Memory B cell (primary cell): ENCODE data around the gene EXOC8.
"Not testable (repeated sequence)": the region's sequence is repeated elsewhere in the genome, so short reads cannot be mapped to it uniquely, and the experiment has no call there.

ENCODE experiments used
- ATAC-seq: fragments of 150-1000 bp; cut with Tn5 transposase; 2 replicates; pipeline ENCODE4 v1.10.0; 2021; ENCODE audit warnings: low read depth, mild to moderate bottlenecking, moderate library complexity
- DNase-seq, 2 donors: peaks; one replicate each; pipeline ENCODE4 v3.0.0; 2022; ENCODE audit warnings: low spot score in 2 of 2
- H3K27ac Mint-ChIP-seq: one replicate; pipeline ENCODE4 v1.8.0; 2022; ENCODE audit warnings: mild to moderate bottlenecking, moderate library complexity, mixed read lengths
- H3K27me3 Mint-ChIP-seq: one replicate; pipeline ENCODE4 v1.8.0; 2022; ENCODE audit warnings: mixed read lengths
- H3K36me3 Mint-ChIP-seq: one replicate; pipeline ENCODE4 v1.8.0; 2022; ENCODE audit warnings: mild to moderate bottlenecking, mixed read lengths
- H3K4me1 Mint-ChIP-seq: one replicate; pipeline ENCODE4 v1.8.0; 2022; ENCODE audit warnings: mixed read lengths
- H3K4me3 Mint-ChIP-seq: one replicate; pipeline ENCODE4 v1.8.0; 2022; ENCODE audit warnings: mild to moderate bottlenecking, moderate library complexity, mixed read lengths
- H3K9me3 Mint-ChIP-seq: one replicate; pipeline ENCODE4 v1.8.0; 2022; ENCODE audit warnings: mixed read lengths

EXOC8 gene

DNA sequence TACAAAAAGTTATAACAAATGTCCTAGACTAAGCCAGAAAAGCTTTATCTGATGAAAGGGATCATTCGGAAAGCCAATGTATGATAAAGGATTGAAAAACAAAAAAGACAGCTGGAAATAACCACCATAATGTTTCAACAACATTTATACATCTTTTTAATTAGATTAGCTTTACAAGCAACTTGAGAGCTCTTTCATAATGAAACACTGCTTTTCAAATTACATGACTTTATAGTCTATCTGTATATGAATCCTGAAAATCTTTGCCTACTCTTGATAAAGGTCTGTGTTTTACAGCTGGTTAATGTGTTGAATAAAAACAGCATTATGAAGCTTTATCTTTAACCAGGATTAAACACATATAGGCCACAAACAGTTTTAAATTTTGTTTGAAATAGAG lies 26.0 kb upstream of the EXOC8 start:
- H3K27ac Mint-ChIP-seq = no peak overlapping the region
- ATAC-seq = no peak

DNA sequence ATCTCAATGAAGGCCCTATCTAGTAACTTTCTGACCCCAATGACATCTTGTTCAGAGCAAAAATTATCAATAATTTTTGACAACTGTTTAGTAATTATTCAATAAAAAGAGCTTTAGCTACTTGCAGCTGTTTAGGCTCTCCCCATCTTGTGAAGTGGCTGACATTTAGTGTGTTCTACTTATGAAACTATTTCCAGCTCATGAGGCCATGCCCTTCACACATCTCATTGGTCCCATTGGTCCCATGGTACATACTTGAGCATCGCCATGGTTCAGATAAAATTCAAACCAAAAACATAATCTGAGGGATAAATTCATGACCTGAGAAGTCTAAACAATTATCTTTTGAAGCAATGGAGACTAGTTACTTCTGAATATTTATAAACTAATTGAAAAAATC lies 24.7 kb upstream of the EXOC8 start:
- Mint-ChIP-seq H3K9me3 (no peaks in the 10 kb centered on the region), H3K27me3 (no peaks in the 10 kb centered on the region), H3K36me3 (peaks cover 15% of the 10 kb centered on the region), H3K4me3 (no peak overlapping the region), H3K27ac (peak overlapping the region; percentile 65), H3K4me1 (peaks cover 7% of the 10 kb centered on the region)
- ATAC-seq = no peak
- DNase-seq = no peak

More for the DNA sequence above, 26.0 kb upstream of the EXOC8 start:
- DNase-seq = no peak
- H3K4me1 Mint-ChIP-seq = peaks cover 2% of the 10 kb centered on the region
- peaks cover 20% of the 10 kb centered on the region for H3K36me3 Mint-ChIP-seq
- no peaks in the 10 kb centered on the region for H3K9me3 Mint-ChIP-seq
- H3K27me3 Mint-ChIP-seq = no peaks in the 10 kb centered on the region
- H3K4me3 Mint-ChIP-seq = no peak overlapping the region

DNA sequence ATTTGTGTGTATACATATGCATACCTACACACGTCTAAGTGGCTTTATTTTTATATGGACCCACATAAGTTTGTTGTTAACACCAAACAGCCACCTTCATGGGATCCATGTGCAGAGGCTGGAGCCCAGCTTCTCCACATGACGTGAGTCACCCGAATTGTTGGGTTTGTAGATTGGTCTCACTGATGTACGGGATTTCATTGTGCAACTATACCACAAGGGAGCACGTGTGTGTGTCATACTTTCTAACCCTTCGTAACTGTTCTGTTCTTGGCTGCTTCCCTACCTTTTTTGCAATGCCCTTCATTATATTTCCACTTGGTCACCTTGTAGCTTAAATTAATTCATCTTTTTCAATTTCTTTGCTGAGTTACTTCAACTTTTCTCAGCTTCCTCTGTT lies 21.5 kb upstream of the EXOC8 start:
- peaks cover 5% of the 10 kb centered on the region for H3K4me1 Mint-ChIP-seq
- DNase-seq (no peak), ATAC-seq (no peak)
- H3K27me3 Mint-ChIP-seq = no peaks in the 10 kb centered on the region
- H3K4me3 Mint-ChIP-seq = no peak overlapping the region
- peak overlapping the region; percentile 50 for H3K27ac Mint-ChIP-seq
- no peaks in the 10 kb centered on the region for H3K9me3 Mint-ChIP-seq
- H3K36me3 Mint-ChIP-seq = peaks cover 9% of the 10 kb centered on the region

DNA sequence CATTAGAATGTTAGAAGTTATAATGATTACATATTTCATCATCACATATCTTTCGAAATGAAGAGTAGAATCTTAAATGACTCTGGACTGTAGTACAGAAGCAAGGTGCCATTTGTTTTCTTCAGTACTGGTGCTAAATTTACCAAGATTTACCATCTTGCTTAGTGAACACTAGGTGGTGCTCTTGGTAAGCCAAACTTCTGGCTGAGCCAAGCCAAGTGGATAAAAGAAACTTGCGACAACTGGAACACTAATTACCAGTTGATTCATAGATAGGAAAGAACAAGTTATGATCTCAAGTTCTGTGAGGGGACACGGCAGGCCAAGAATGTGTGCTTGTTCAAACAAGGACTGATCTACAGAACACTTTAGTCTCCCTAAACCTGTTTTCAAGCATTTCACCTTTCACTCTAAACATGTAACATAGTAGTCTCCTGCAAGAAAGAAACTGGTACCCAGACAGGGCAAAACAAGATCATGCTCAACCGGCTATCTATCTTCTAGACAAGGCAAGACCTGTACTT lies 20.2 kb upstream of the EXOC8 start:
- H3K4me1 Mint-ChIP-seq = peaks cover 5% of the 10 kb centered on the region
- peak; percentile 87 for ATAC-seq
- H3K36me3 Mint-ChIP-seq = peaks cover 10% of the 10 kb centered on the region
- peak; percentile 13 to 40 for DNase-seq
- no peaks in the 10 kb centered on the region for H3K9me3 Mint-ChIP-seq
- H3K4me3 Mint-ChIP-seq = no peak overlapping the region
- no peak overlapping the region for H3K27ac Mint-ChIP-seq
- no peaks in the 10 kb centered on the region for H3K27me3 Mint-ChIP-seq

DNA sequence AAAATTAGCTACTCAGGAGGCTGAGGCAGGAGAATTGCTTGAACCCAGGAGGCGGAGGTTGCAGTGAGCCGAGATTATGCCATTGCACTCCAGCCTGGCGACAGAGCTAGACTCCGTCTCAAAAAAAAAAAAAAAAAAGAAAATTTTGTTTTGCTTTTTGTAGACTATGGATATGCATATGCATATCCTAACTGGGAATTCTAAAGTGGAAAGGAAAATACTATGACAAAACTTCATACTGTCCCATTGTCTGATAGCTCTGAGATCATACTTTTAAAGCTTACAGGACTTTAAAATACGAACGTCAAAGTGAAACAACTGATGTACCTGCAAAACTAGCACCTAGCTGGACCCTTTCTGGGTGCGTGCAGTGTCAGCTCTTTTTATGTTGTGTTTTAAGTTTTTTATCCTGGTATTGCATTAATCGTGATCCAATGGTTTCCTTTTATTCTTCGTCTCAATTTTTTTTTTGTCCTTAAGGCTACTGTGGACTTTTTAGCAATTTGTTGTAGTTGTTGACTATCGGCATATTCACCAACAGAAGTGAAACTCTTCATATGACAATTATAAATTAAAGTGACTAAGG lies 19.6 kb upstream of the EXOC8 start:
- Mint-ChIP-seq H3K36me3 (peaks cover 12% of the 10 kb centered on the region), H3K27me3 (no peaks in the 10 kb centered on the region), H3K9me3 (no peaks in the 10 kb centered on the region), H3K4me3 (no peak overlapping the region), H3K27ac (no peak overlapping the region), H3K4me1 (peaks cover 5% of the 10 kb centered on the region)
- ATAC-seq (no peak), DNase-seq (no peak)

DNA sequence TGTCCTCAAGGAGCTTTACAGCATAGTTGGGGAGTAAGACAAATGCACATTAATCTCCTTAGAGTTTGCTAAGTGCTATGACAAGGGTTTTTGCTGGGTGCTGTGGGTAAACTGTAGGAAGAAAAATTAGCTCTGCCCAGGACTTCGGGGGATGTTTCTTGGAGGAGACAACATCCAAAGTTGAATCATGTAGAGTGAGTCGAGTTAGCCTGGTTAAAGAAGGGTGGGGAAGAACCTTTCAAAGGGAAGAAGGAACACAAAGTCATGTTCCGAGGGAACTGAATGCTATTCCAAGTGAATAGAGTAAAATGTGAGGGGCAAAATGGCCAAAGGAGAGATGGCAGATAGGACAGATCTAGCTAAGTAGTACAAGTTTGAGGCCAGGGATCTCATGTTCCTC lies 17.5 kb upstream of the EXOC8 start:
- no peak for ATAC-seq
- no peak overlapping the region for H3K27ac Mint-ChIP-seq
- no peaks in the 10 kb centered on the region for H3K27me3 Mint-ChIP-seq
- H3K36me3 Mint-ChIP-seq = peaks cover 11% of the 10 kb centered on the region
- H3K4me1 Mint-ChIP-seq = peaks cover 5% of the 10 kb centered on the region
- H3K4me3 Mint-ChIP-seq = no peak overlapping the region
- DNase-seq = no peak
- no peaks in the 10 kb centered on the region for H3K9me3 Mint-ChIP-seq

DNA sequence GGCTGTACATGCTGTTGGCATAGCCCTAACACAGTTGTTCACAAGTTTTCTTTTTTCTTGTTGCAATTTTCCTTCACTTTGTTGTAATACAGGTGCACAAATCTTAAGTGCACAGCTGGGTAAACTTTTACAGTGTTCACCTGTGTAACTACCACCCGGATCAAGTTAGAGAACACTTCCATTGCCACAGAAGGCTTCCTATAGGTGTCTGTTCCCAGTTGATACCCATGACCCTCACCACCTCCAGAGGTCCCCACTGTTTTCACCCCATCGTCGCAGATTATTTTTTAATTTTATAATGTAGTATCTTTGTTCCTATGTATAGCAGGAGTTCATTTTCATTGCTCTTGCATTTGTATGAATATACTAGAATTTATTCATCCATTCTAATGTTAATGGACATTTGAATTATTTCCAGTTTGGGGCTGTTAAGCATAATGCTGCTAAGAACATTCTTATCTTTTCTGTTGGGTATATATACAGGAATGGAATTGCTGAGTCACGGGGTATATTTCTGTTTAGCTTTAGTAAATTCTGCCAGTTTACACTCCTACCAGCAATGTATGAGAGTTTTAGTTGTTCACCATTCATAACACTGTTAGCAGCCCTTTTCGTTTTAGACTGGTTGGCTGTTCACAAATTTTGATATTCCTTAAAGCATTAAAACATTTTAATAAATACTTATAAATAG lies 16.8 kb upstream of the EXOC8 start:
- ATAC-seq = no peak
- H3K36me3 Mint-ChIP-seq = peaks cover 11% of the 10 kb centered on the region
- H3K4me3 Mint-ChIP-seq = no peak overlapping the region

DNA sequence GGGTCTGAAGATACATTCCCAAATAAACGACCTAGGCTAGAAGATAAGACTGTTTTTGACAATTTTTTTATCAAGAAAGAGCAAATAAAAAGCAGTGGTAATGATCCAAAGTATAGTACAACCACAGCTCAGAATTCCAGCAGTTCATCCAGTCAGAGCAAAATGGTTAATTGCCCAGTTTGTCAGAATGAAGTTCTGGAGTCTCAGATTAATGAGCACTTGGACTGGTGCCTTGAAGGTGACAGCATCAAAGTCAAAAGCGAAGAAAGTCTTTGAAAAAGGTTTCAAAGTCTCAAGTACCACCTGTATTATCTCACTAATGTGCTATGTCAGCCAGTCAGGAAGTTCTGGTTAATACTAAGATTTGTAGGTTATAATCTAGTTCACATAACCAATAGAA lies 15.4 kb upstream of the EXOC8 start:
- DNase-seq = no peak
- Mint-ChIP-seq H3K9me3 (no peaks in the 10 kb centered on the region), H3K4me1 (peaks cover 5% of the 10 kb centered on the region), H3K27ac (no peak overlapping the region), H3K27me3 (no peaks in the 10 kb centered on the region), H3K36me3 (peaks cover 15% of the 10 kb centered on the region), H3K4me3 (no peak overlapping the region)
- ATAC-seq = no peak

More for the DNA sequence above, 16.8 kb upstream of the EXOC8 start:
- Mint-ChIP-seq H3K9me3 (no peaks in the 10 kb centered on the region), H3K27me3 (no peaks in the 10 kb centered on the region), H3K27ac (no peak overlapping the region), H3K4me1 (peaks cover 5% of the 10 kb centered on the region)
- DNase-seq = no peak

DNA sequence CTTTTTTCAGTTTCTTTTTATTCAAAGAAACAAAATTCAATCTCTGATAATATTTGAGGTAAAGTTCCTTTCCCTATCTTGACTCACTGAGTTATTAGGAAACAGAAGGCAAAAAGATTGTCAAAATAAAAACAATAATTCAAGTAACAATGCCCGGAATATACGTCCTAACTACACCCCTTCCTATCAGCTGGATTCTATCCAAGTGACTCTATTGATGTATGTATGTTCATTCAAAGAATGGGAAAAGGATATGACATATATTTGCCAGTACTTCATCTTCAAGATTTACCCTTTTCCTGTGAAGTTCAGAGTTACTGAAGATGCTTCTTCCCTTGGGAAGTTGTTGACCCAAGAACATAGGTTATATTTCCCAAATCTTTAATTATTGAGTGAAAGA lies 14.2 kb upstream of the EXOC8 start:
- peaks cover 17% of the 10 kb centered on the region for H3K36me3 Mint-ChIP-seq
- H3K4me3 Mint-ChIP-seq = no peak overlapping the region
- ATAC-seq = no peak

DNA sequence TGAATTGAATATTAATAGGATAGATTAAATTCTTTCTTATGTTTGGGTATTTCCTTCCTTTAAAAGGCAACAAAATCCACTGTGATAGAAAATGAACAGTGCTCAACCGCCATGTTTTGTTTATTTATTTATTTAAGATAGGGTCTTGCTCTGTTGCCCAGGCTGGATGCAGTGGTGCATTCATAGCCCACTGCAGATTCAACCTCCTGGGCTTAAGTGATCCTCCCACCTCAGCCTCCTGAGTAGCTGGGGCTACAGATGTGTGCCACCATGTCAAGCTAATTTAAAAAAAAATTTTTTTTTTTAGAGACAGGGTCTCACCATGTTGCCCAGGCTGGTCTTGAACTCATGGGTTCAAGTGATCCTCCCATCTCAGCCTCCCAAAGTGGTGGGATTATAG lies 11.2 kb upstream of the EXOC8 start:
- not testable (repeated sequence) for ATAC-seq, DNase-seq, H3K27ac Mint-ChIP-seq, H3K27me3 Mint-ChIP-seq, H3K4me1 Mint-ChIP-seq, H3K4me3 Mint-ChIP-seq, H3K9me3 Mint-ChIP-seq
- H3K36me3 Mint-ChIP-seq = peaks cover 25% of the 10 kb centered on the region

More for the DNA sequence above, 14.2 kb upstream of the EXOC8 start:
- Mint-ChIP-seq H3K27me3 (no peaks in the 10 kb centered on the region), H3K27ac (no peak overlapping the region), H3K4me1 (no peaks in the 10 kb centered on the region), H3K9me3 (no peaks in the 10 kb centered on the region)
- no peak for DNase-seq

DNA sequence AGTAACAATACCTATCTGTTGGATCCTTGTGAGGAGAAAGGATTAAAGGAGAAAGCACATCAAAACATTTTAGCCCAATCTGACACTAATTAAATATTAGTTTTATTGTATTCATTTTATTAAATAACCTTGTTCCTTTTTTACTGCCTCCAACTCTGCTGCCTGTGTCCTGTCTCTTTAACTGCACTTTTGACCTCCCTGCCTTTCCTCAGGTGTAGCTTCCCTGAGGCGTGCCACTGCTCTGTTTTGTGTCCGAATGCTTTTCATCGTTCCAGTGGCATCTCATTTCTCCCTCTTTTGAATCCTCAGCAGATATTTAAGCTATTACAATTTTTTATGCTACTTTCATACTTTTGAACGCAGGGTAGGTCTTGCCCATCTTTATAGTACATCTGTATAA lies 10.8 kb upstream of the EXOC8 start:
- no peak for DNase-seq
- Mint-ChIP-seq H3K27ac (no peak overlapping the region), H3K4me1 (peaks cover 2% of the 10 kb centered on the region), H3K4me3 (no peak overlapping the region), H3K9me3 (no peaks in the 10 kb centered on the region), H3K27me3 (no peaks in the 10 kb centered on the region), H3K36me3 (peaks cover 27% of the 10 kb centered on the region)
- no peak for ATAC-seq

DNA sequence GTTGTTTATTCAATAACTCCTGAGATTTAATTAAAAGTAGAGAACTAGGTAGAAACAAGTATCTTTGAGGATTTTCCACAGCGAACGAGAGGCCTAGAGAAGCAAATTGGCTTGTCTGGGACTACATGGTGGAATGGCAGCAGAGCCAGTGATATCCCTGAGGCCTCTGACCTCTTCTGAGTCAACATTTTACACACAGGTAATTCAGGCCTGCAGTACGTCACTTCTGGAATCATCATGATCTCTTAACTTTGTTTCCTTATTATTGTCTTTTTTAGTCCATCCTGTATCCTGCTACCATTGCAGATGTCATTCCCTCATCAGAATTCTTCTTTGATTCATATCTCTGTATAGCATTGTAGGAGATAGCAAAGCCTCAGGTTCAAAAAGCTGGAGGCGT lies 10.3 kb upstream of the EXOC8 start:
- no peaks in the 10 kb centered on the region for H3K9me3 Mint-ChIP-seq
- no peak overlapping the region for H3K4me3 Mint-ChIP-seq
- ATAC-seq (no peak), DNase-seq (no peak)
- no peaks in the 10 kb centered on the region for H3K27me3 Mint-ChIP-seq
- H3K36me3 Mint-ChIP-seq = peaks cover 28% of the 10 kb centered on the region
- no peak overlapping the region for H3K27ac Mint-ChIP-seq
- peaks cover 2% of the 10 kb centered on the region for H3K4me1 Mint-ChIP-seq

DNA sequence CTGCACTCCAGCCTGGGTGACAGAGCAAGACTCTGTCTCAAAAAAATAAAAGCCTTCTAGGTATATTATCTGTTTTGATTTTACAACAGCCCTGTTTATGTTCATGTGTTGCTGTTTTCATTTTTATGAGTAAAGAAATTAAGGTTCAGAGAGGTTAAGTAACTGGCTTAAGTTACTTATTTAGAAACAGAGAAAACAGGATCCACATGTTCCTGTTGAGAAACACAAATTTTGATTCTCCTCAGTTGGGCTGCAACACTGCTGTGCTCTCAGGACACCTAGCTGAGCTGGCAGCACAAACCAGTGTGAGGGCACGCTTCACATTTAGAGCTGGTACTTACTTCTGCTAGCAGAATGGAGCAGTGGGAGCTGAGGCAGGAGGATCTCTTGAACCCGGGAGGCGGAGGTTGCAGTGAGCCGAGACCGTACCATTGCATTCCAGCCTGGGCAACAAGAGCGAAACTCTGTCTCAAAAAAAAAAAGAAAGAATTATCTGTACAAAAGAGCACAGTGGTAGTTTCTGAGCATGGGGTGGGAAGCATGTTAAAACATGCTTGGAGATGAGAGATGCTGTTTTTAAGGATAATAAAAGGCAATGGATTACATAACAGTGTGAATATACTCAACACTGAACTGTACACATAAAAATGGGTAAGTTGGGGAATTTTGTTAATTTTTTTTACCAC lies 2.8 kb upstream of the EXOC8 start:
- DNase-seq = no peak
- no peak overlapping the region for H3K4me3 Mint-ChIP-seq
- H3K4me1 Mint-ChIP-seq = peaks cover 27% of the 10 kb centered on the region
- H3K27me3 Mint-ChIP-seq = no peaks in the 10 kb centered on the region
- peaks cover 22% of the 10 kb centered on the region for H3K36me3 Mint-ChIP-seq
- H3K27ac Mint-ChIP-seq = peak overlapping the region; percentile 32
- no peaks in the 10 kb centered on the region for H3K9me3 Mint-ChIP-seq
- ATAC-seq = no peak

DNA sequence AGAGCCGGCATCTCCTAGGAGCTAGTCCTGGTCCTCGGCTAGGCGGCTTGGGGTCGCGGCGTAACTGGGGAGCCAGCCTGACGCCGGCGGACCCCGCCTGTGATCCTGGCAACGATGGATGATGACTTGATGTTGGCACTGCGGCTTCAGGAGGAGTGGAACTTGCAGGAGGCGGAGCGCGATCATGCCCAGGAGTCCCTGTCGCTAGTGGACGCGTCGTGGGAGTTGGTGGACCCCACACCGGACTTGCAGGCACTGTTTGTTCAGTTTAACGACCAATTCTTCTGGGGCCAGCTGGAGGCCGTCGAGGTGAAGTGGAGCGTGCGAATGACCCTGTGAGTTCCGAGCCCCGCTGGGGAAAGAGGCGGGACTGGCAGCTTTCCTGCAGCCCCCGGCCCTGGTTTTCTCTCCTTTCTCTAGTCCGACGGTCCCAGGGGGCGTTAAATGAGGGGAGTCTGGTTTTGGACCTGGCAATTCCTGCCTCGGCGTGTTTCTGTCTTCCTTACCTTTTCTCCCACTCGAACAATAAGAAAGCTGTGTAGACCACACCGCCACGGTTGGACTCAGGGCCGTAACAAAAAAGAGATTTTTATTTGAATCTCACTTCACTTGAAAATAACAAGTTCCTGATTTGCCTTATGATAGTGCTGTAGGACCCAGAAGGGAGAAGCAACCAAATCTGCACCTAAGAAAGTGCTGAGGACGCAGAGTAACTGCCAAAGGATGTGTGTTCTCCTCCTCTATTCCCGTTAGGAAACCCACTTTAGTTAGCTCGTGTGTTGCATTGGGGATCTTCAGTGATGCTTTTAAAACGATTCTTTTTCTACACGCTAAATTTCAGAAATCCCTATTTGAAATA lies 847 bp upstream of the EXOC8 start, which contains the start of gene SPRTN:
Gene SPRTN (plus strand): TSS at position 24 of the 859 bp plus-strand sequence. CDS start 91 bp downstream, at position 115.
- Mint-ChIP-seq H3K27me3 (no peaks in the 10 kb centered on the region), H3K4me3 (peak within 1 kb of the TSS; percentile 99), H3K9me3 (no peaks in the 10 kb centered on the region), H3K27ac (peak within 1 kb of the TSS; percentile 100), H3K36me3 (peaks cover 17% of the 10 kb centered on the region), H3K4me1 (peaks cover 28% of the 10 kb centered on the region)
- ATAC-seq = no peak
- DNase-seq = no peak
